Left lung (tissue), 10 donors: ENCODE data around the gene PHOSPHO1. TPM values are rescaled to one million over a fixed set of nuclear protein-coding genes. Genes with fewer than 3 reads are reported as not detected.
"Not testable (repeated sequence)": the region's sequence is repeated elsewhere in the genome, so short reads cannot be mapped to it uniquely, and the experiment has no call there.

Experiments
- ATAC-seq: fragments of 200-7000 bp; cut with Tn5 transposase; one replicate; pipeline ENCODE4 v1.9.1; 2020; ENCODE audit warnings: moderate library complexity
- DNase-seq, 4 donors: peaks; one replicate each; pipeline ENCODE4 v3.0.0-alpha.2; 2013 to 2020
- H3K27ac ChIP-seq, 2 donors: fragments of 200-600 bp; sonication (generic) in 1 of 2; one replicate each; pipeline versions ENCODE4 v1.5.0 to v1.8.0; 2020 to 2021
- H3K27me3 ChIP-seq, 2 donors: fragments of 200-600 bp; sonication (generic) in 1 of 2; one replicate each; pipeline versions ENCODE4 v1.5.0 to v1.8.0; 2020 to 2021
- H3K36me3 ChIP-seq, 2 donors: fragments of 200-600 bp; sonication (generic) in 1 of 2; one replicate each; pipeline versions ENCODE4 v1.5.0 to v1.8.0; 2020 to 2021
- H3K4me1 ChIP-seq, 2 donors: fragments of 200-600 bp; one replicate each; pipeline ENCODE4 v1.8.0; 2021
- H3K4me3 ChIP-seq, 2 donors: fragments of 200-600 bp; sonication (generic) in 1 of 2; one replicate each; pipeline versions ENCODE4 v1.5.0 to v1.8.0; 2020 to 2021; ENCODE audit warnings: mild to moderate bottlenecking in 1 of 2
- H3K9me3 ChIP-seq, 2 donors: fragments of 200-600 bp; sonication (generic) in 1 of 2; one replicate each; pipeline versions ENCODE4 v1.5.0 to v1.8.0; 2020 to 2021
- CTCF ChIP-seq, 2 donors: fragments of 200-600 bp; sonication (generic) in 1 of 2; IDR thresholded peaks; one replicate each; pipeline versions ENCODE4 v1.5.0 to v1.8.0; 2021; ENCODE audit warnings: antibody characterized with exemption in 2 of 2
- intact Hi-C, 2 donors: fragments of 100-400 bp; cut with DNase I; formaldehyde crosslinking; loops; one replicate each; pipeline versions ENCODE4 v1.11.2 to v1.14.2; 2022
- polyA plus RNA-seq, 6 donors: library from polyadenylated mRNA; unstranded; fragments of 120-200 nt; gene quantifications; one replicate each; pipeline ENCODE4 v1.2.1, GENCODE V29; 2013; ENCODE audit not compliant: insufficient read length in 6 of 6
- total RNA-seq, 2 donors: library from RNA; stranded (reverse); fragmentation: NEBNext Ultra II Directional; extraction: Animal tissue kit (Norgen Biotek cat#: 25700); gene quantifications; one replicate each; pipeline ENCODE4 v1.2.1, GENCODE V29; 2021
- donor health status: DM: no; HTN: yes; CAD: no.
- donor health status: DM: no; HTN: no; CAD: no.

Gene PHOSPHO1
- total and polyA plus RNA-seq, 8 donors: 1.0 to 8.5 (median 2.6) TPM

- TF ChIP-seq CTCF (IDR thresholded peaks at IDR 0.05): no peak
- H3K27me3 ChIP-seq: no peaks in the 10 kb centered on the region
- no peaks in the 10 kb centered on the region for H3K36me3 ChIP-seq
- intact Hi-C loops: no loop called here
- ATAC-seq (peak; percentile 2), DNase-seq (peak in 3 of 4 donors; percentile 49 to 70 (median 66))
- H3K27ac ChIP-seq: peak overlapping the region; percentile 97 to 98
- H3K9me3 ChIP-seq: no peaks in the 10 kb centered on the region
- H3K4me3 ChIP-seq: peak overlapping the region; percentile 75 to 78
- H3K4me1 ChIP-seq: peaks cover 0 to 22% of the 10 kb centered on the region in 2 donors
Measured at GRCh38 chr17:49193513-49194296, 36.9 kb downstream of the PHOSPHO1 start.

GRCh38 chr17:49191917-49192741, 38.5 kb downstream of the PHOSPHO1 start:
- ATAC-seq (peak; percentile 85), DNase-seq (peak; percentile 90 to 94 (median 92))
- Histone ChIP-seq H3K27me3 (no peaks in the 10 kb centered on the region), H3K27ac (peak overlapping the region; percentile 97 to 98), H3K4me3 (peak overlapping the region; percentile 75 to 78), H3K9me3 (no peaks in the 10 kb centered on the region), H3K36me3 (no peaks in the 10 kb centered on the region), H3K4me1 (peaks cover 0 to 22% of the 10 kb centered on the region in 2 donors)
- intact Hi-C loops: no loop called here
- TF ChIP-seq CTCF (IDR thresholded peaks at IDR 0.05): no peak

GRCh38 chr17:49191409-49191916, 39.1 kb downstream of the PHOSPHO1 start:
- H3K27me3 ChIP-seq: no peaks in the 10 kb centered on the region
- peak; percentile 0 for ATAC-seq

GRCh38 chr17:49190932-49191331, 39.7 kb downstream of the PHOSPHO1 start:
- no peaks in the 10 kb centered on the region for H3K36me3 ChIP-seq
- DNase-seq (no peak), ATAC-seq (no peak)
- H3K4me3 ChIP-seq: no peak overlapping the region
- peak overlapping the region in 1 of 2 donors; percentile 98 for H3K27ac ChIP-seq
- intact Hi-C loops: no loop called here
- no peaks in the 10 kb centered on the region for H3K27me3 ChIP-seq
- no peaks in the 10 kb centered on the region for H3K9me3 ChIP-seq
- H3K4me1 ChIP-seq: peaks cover 0 to 22% of the 10 kb centered on the region in 2 donors
- no peak for TF ChIP-seq CTCF (IDR thresholded peaks at IDR 0.05)

More at GRCh38 chr17:49191409-49191916, 39.1 kb downstream of the PHOSPHO1 start:
- H3K4me3 ChIP-seq: peak overlapping the region; percentile 75 to 78
- H3K36me3 ChIP-seq: no peaks in the 10 kb centered on the region
- intact Hi-C loops: no loop called here
- peak overlapping the region; percentile 97 to 98 for H3K27ac ChIP-seq
- no peaks in the 10 kb centered on the region for H3K9me3 ChIP-seq
- TF ChIP-seq CTCF (IDR thresholded peaks at IDR 0.05): no peak
- H3K4me1 ChIP-seq: peaks cover 0 to 22% of the 10 kb centered on the region in 2 donors
- no peak for DNase-seq

GRCh38 chr17:49187301-49187700, 43.3 kb downstream of the PHOSPHO1 start:
- Histone ChIP-seq H3K36me3 (no peaks in the 10 kb centered on the region), H3K4me3 (no peak overlapping the region), H3K27me3 (no peaks in the 10 kb centered on the region), H3K9me3 (peaks cover 0 to 14% of the 10 kb centered on the region in 2 donors), H3K4me1 (peaks cover 0 to 15% of the 10 kb centered on the region in 2 donors), H3K27ac (no peak overlapping the region)
- DNase-seq (no peak), ATAC-seq (no peak)
- TF ChIP-seq CTCF (IDR thresholded peaks at IDR 0.05): no peak
- intact Hi-C loops: no loop called here

GRCh38 chr17:49185381-49185780, 45.2 kb downstream of the PHOSPHO1 start:
- not testable (repeated sequence) for DNase-seq

GRCh38 chr17:49184522-49184921, 46.1 kb downstream of the PHOSPHO1 start:
- not testable (repeated sequence) for H3K4me1 ChIP-seq, H3K27me3 ChIP-seq, H3K27ac ChIP-seq, H3K4me3 ChIP-seq, ATAC-seq, H3K36me3 ChIP-seq, DNase-seq
- intact Hi-C loops: loop anchor here in 1 of 2 donors (5.0 kb wide), 1 partner anchor 38 kb away; no protein-coding TSS in a partner anchor
- peaks cover 0 to 14% of the 10 kb centered on the region in 2 donors for H3K9me3 ChIP-seq

More at GRCh38 chr17:49185381-49185780, 45.2 kb downstream of the PHOSPHO1 start:
- intact Hi-C loops, ATAC-seq, H3K27me3 ChIP-seq, H3K4me3 ChIP-seq, H3K36me3 ChIP-seq, H3K27ac ChIP-seq, H3K4me1 ChIP-seq: not testable (repeated sequence)
- H3K9me3 ChIP-seq: peaks cover 0 to 14% of the 10 kb centered on the region in 2 donors
